Liver (tissue), 3 donors: ENCODE measurements around the gene HTR1E.

Experiments used
- ATF3 ChIP-seq: IDR thresholded peaks from 2 replicates; pipeline ENCODE4 v1.6.1; 2016; ENCODE audit warnings: antibody characterized with exemption
- CTCF ChIP-seq: fragments of 150-350 bp; IDR thresholded peaks from 2 replicates; pipeline ENCODE4 v1.5.1; 2017; ENCODE audit warnings: improper control_type of control experiment, low read depth, low read length; ENCODE audit not compliant: missing input control
- FOXA1 ChIP-seq: IDR thresholded peaks from 2 replicates; pipeline ENCODE4 v1.6.1; 2016; ENCODE audit warnings: antibody characterized with exemption
- NR2F2 ChIP-seq: IDR thresholded peaks from 2 replicates; pipeline ENCODE4 v1.6.1; 2016; ENCODE audit warnings: antibody characterized with exemption
- RAD21 ChIP-seq, 2 donors: IDR thresholded peaks; 2 replicates each; pipeline ENCODE4 v1.6.1; 2016; ENCODE audit warnings: antibody characterized with exemption in 2 of 2, mild to moderate bottlenecking in 2 of 2
- TAF1 ChIP-seq: conservative IDR thresholded peaks from 2 replicates; pipeline ENCODE4 v1.6.1; 2016; ENCODE audit warnings: antibody characterized with exemption, mild to moderate bottlenecking
- donor health status: healthy.
- donor health status: healthy.

GRCh38 chr6:86963352-86963751 is 26.0 kb downstream of the HTR1E start:
- TF ChIP-seq FOXA1 (no peak), TAF1 (no peak), CTCF (no peak), NR2F2 (no peak), RAD21 (IDR thresholded peaks at IDR 0.05) (no peak), ATF3 (no peak)
